Fibroblast of villous mesenchyme (primary cell): ENCODE results near the gene CCDC50. TPM values are rescaled to one million over a fixed set of nuclear protein-coding genes. Genes with fewer than 3 reads are reported as not detected.

ENCODE experiments used
- DNase-seq: peaks from one replicate; pipeline ENCODE4 v3.0.0-alpha.2; 2010; ENCODE audit warnings: low read depth
- H3K4me3 ChIP-seq: 2 replicates; pipeline ENCODE4 v1.5.1; 2011; ENCODE audit warnings: low read depth, mild to moderate bottlenecking, low read length
- total RNA-seq: library from RNA; depleted of rRNA; stranded (reverse); fragments of >200 nt; gene quantifications from 2 replicates; pipeline ENCODE4 v1.2.3, GENCODE V29; 2012
- TF ChIP-seq, protein P1 (sequence below): IDR thresholded peaks from 2 replicates; pipeline ENCODE4 v1.5.1; 2012; ENCODE audit warnings: low read depth, mild to moderate bottlenecking, low read length; ENCODE audit not compliant: insufficient read depth

CCDC50 gene
- total RNA-seq, 1 donor: 102 TPM

DNA sequence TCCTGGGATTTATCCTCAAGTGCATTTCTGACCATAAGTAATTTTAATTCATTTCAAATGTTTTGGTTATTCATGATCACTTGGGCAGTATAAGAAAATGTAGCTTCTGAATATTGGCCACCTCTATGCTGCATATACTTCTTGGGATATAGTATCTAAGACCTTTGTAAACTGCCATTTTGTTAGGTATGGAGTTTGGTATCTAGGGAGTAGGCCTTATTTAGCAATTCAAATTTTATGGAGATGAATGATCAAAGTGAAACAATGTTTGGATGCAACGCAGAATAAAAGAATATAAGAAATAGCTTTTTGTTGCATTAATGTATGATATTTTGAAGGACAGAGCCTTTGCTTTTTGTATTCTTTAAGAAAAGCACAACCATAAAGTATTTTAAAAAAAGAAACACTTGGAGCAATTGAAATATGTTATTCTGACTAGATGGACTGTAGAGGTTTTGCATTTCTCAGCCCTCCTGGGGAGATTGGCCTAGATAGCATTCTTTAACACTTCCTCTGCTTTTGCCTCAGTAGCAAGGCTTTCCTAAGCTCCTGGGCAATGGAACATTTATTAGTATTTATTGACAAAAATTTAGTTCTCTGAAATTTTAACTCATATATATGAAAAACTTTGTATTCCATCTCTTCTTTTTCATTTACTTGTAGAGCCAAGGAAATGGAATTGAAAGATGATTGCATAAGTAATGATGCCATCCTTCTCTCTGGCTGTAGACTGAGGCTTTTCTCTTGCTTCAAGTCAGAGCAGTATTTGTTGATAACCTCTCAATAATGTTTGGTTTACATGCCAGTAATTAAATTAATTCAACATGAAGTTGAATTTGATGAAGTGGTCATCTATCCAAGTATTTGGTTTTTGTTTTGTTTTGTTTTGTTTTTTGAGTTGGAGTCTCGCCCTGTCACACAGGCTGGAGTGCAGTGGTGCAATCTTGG is 62.9 kb downstream of the CCDC50 start:
- no peak overlapping the region for H3K4me3 ChIP-seq
- no peak for DNase-seq
- TF ChIP-seq, protein P1, sequence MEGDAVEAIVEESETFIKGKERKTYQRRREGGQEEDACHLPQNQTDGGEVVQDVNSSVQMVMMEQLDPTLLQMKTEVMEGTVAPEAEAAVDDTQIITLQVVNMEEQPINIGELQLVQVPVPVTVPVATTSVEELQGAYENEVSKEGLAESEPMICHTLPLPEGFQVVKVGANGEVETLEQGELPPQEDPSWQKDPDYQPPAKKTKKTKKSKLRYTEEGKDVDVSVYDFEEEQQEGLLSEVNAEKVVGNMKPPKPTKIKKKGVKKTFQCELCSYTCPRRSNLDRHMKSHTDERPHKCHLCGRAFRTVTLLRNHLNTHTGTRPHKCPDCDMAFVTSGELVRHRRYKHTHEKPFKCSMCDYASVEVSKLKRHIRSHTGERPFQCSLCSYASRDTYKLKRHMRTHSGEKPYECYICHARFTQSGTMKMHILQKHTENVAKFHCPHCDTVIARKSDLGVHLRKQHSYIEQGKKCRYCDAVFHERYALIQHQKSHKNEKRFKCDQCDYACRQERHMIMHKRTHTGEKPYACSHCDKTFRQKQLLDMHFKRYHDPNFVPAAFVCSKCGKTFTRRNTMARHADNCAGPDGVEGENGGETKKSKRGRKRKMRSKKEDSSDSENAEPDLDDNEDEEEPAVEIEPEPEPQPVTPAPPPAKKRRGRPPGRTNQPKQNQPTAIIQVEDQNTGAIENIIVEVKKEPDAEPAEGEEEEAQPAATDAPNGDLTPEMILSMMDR: no peak

DNA sequence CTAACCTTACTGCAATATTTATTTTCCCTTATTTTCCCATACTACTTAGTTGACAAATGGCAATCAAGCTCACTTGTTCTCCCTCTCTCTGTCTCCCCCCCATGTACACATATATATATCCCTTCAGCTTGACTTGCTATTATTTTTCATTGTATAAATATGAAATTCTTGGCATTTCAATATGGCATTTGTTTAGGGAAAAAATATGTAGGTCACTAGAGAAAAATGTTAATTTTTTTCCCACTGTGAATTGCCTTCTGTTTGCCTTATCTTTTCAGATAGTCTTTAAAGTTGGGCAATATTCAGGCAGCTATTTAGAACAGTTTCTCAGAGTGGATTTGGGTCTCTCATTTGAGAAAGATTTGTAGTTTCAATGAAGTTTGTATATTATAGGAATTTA is 64.0 kb downstream of the CCDC50 start:
- TF ChIP-seq, protein P1: no peak
- DNase-seq: peak; percentile 34
- no peak overlapping the region for H3K4me3 ChIP-seq

DNA sequence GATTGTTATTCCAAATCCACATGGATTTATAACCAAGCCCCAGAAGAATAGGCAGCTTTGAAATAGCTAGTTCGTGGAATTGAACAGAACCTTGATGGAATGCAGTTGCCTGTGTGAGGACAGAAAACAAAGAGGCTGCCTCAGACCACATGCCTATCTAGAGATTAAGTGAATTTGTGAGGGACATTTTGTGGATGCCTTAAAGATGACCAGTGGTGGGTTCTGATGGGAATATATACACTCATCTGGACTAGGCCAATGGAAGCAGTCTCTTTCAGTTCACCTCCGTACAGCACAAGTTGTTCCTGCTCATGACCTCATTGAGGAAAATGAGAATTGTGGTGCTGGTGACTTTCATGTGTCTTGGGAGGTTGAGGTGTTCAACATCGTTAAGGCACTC is 68.6 kb downstream of the CCDC50 start:
- no peak overlapping the region for H3K4me3 ChIP-seq
- no peak for DNase-seq
- TF ChIP-seq, protein P1: no peak

DNA sequence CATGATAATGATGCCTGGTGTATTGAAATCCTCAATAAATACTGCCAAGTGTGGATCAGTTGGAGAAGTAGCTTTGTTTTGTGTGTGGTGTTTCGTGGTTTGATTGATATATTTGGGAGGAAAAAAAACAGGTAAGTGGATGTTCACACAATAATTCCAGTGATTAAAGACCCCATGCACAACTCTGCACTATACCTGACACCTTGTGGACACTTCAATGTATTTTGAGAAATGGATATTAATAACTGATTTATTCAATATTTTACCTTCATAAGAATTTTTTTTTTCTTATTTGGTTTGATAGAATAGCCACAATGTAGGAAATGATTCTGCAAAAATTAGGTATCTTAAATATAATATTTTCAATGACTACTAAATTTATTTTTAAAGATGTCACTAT is 69.4 kb downstream of the CCDC50 start:
- no peak overlapping the region for H3K4me3 ChIP-seq
- TF ChIP-seq, protein P1: peak; percentile 4
- DNase-seq: no peak

DNA sequence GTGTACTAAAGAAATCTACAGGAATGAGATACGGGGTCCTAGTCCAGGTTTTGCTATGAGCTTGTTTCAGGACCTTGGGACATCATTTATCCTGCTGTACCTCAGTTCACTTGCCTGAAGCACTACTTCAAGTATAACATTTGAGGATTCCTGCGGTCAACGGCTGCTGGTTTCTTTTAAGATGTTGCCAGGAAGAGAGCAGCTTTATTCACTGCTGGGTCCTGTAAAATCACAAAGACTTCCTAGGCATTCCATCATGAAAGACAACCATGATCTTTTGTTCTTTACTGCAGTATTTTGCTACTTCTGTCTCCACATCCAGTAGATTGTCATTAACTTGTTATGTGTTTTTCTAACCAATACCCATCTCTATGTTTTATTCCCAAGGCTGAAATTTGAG is 70.7 kb downstream of the CCDC50 start:
- TF ChIP-seq, protein P1: no peak
- DNase-seq: no peak
- H3K4me3 ChIP-seq: no peak overlapping the region

DNA sequence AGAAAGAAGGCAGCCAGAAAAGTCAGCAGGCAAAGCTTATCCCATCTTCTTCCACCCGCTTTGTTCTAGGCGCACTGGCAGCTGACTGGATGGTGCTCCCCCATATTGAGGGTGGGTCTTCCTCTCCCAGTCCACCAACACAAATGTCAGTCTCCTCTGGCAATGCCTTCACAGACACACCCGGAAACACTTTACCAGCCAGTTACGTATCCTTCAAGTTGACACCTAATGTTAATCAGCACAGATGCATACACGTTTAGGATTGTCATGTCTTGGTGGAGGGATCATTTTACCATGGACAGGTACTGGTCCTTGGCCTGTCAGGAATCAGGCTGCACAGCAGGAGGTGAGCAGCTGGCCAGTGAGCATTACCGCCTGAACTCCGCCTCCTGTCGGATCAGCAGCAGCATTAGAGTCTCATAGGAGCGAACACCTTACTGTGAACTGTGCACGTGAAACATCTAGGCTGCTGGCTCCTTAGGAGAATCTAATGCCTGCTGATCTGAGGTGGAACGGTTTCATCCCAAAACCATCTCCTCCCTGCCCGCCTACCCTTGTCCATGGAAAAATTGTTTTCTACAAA is 72.7 kb downstream of the CCDC50 start:
- H3K4me3 ChIP-seq: no peak overlapping the region
- no peak for DNase-seq
- TF ChIP-seq, protein P1: no peak
